Thyroid gland (tissue), 4 donors: Measurements from ENCODE around the gene PLCB1. TPM values are rescaled to one million over a fixed set of nuclear protein-coding genes. Genes with fewer than 3 reads are reported as not detected.
"Not testable (repeated sequence)": the region's sequence is repeated elsewhere in the genome, so short reads cannot be mapped to it uniquely, and the experiment has no call there.

Experiments used
- DNase-seq, 2 donors: peaks; one replicate each; pipeline ENCODE4 v3.0.0-alpha.2; 2019
- H3K27ac ChIP-seq, 3 donors: fragments of 200-600 bp; sonication (generic); 1 replicate in 2 of 3; 2 replicates in 1 of 3; pipeline ENCODE4 v1.5.1; 2016 to 2019; ENCODE audit warnings: mild to moderate bottlenecking in 1 of 3, moderate library complexity in 1 of 3
- H3K27me3 ChIP-seq: fragments of 200-600 bp; sonication (generic); one replicate; pipeline ENCODE4 v1.5.1; 2019
- H3K36me3 ChIP-seq, 2 donors: fragments of 200-600 bp; sonication (generic); one replicate each; pipeline ENCODE4 v1.5.1; 2016 to 2019
- H3K4me1 ChIP-seq, 2 donors: fragments of 200-600 bp; sonication (generic); one replicate each; pipeline ENCODE4 v1.5.1; 2017 to 2019
- H3K4me3 ChIP-seq, 3 donors: fragments of 200-600 bp; sonication (generic); replicated peaks in 1 of 3; 1 replicate in 2 of 3; 2 replicates in 1 of 3; pipeline ENCODE4 v1.5.1; 2016; ENCODE audit warnings: mild to moderate bottlenecking in 1 of 3
- H3K9me3 ChIP-seq: fragments of 200-600 bp; sonication (generic); one replicate; pipeline ENCODE4 v1.5.1; 2017
- CTCF ChIP-seq, 6 experiments: fragments of 200-600 bp in 3 of 6; fragments of 450-650 bp in 3 of 6; sonication (generic) in 3 of 6; IDR thresholded peaks; one replicate each; pipeline ENCODE4 v1.5.1; 2016 to 2019; ENCODE audit warnings: antibody characterized with exemption in 6 of 6, mild to moderate bottlenecking in 2 of 6, inconsistent platforms in 1 of 6, moderate library complexity in 1 of 6
- POLR2A ChIP-seq, 2 donors: fragments of 450-650 bp; IDR thresholded peaks; one replicate each; pipeline ENCODE4 v1.6.1; 2017; ENCODE audit warnings: antibody characterized with exemption in 2 of 2, mild to moderate bottlenecking in 2 of 2, moderate library complexity in 1 of 2
- WGBS, 2 donors: methylation state at CpG; one replicate each; pipeline ENCODE4 v1.1.5; 2017; 5-methylcytosine and 5-hydroxymethylcytosine counted together
- intact Hi-C: fragments of 100-400 bp; cut with DNase I; formaldehyde crosslinking; loops from one replicate; pipeline ENCODE4 v1.15.1; 2023
- total RNA-seq, 4 donors: library from RNA; depleted of rRNA; stranded (reverse); fragments of >200 nt; gene quantifications; one replicate each; pipeline ENCODE4 v1.2.3, GENCODE V29; 2016

PLCB1 gene
- total RNA-seq, 4 donors from 2014 or later = 7.3 to 14.1 (median 11.0) TPM

GRCh38 chr20:8156235-8157079, 24.4 kb downstream of the PLCB1 start:
- no peak for DNase-seq
- no peak for TF ChIP-seq CTCF (IDR thresholded peaks at IDR 0.05)
- no peak for TF ChIP-seq POLR2A (IDR thresholded peaks at IDR 0.05)
- peaks cover 0 to 9% of the 10 kb centered on the region in 2 donors for H3K4me1 ChIP-seq
- H3K36me3 ChIP-seq = no peaks in the 10 kb centered on the region
- H3K27me3 ChIP-seq = no peaks in the 10 kb centered on the region
- no peak overlapping the region for H3K4me3 ChIP-seq
- H3K9me3 ChIP-seq = no peaks in the 10 kb centered on the region
- intact Hi-C loops = no loop called here
- no peak overlapping the region for H3K27ac ChIP-seq

GRCh38 chr20:8159217-8159616, 27.2 kb downstream of the PLCB1 start:
- H3K27ac ChIP-seq, H3K36me3 ChIP-seq, DNase-seq, H3K4me3 ChIP-seq, H3K27me3 ChIP-seq, intact Hi-C loops, H3K4me1 ChIP-seq, H3K9me3 ChIP-seq: not testable (repeated sequence)
- 97 to 100% methylated on average over 1 of the region's 1 CpG for WGBS, 2 donors

- no peak for TF ChIP-seq CTCF (IDR thresholded peaks at IDR 0.05)
- TF ChIP-seq POLR2A (IDR thresholded peaks at IDR 0.05) = no peak
- WGBS, 2 donors = 74 to 78% methylated on average over 4 of the region's 4 CpGs
- DNase-seq = no peak
Observed at GRCh38 chr20:8161264-8162071, 29.4 kb downstream of the PLCB1 start.

GRCh38 chr20:8162610-8163009, 30.5 kb downstream of the PLCB1 start:
- TF ChIP-seq POLR2A (IDR thresholded peaks at IDR 0.05) (no peak), CTCF (IDR thresholded peaks at IDR 0.05) (no peak)
- H3K36me3 ChIP-seq = no peaks in the 10 kb centered on the region
- no peaks in the 10 kb centered on the region for H3K4me1 ChIP-seq
- no peaks in the 10 kb centered on the region for H3K27me3 ChIP-seq
- DNase-seq = no peak
- intact Hi-C loops = no loop called here
- H3K27ac ChIP-seq = no peak overlapping the region
- no peaks in the 10 kb centered on the region for H3K9me3 ChIP-seq
- no peak overlapping the region for H3K4me3 ChIP-seq
- WGBS, 2 donors = 94 to 97% methylated on average over 2 of the region's 2 CpGs

More at GRCh38 chr20:8161264-8162071, 29.4 kb downstream of the PLCB1 start:
- intact Hi-C loops = no loop called here
- H3K27ac ChIP-seq = no peak overlapping the region
- H3K36me3 ChIP-seq = no peaks in the 10 kb centered on the region
- no peaks in the 10 kb centered on the region for H3K9me3 ChIP-seq
- no peaks in the 10 kb centered on the region for H3K27me3 ChIP-seq
- H3K4me3 ChIP-seq = no peak overlapping the region
- peaks cover 0 to 4% of the 10 kb centered on the region in 2 donors for H3K4me1 ChIP-seq

- intact Hi-C loops = no loop called here
- TF ChIP-seq POLR2A (IDR thresholded peaks at IDR 0.05) (no peak), CTCF (IDR thresholded peaks at IDR 0.05) (no peak)
- WGBS, 2 donors = 95 to 100% methylated on average over 4 of the region's 4 CpGs
Observed at GRCh38 chr20:8163543-8163942, 31.5 kb downstream of the PLCB1 start.

More at GRCh38 chr20:8163543-8163942, 31.5 kb downstream of the PLCB1 start:
- DNase-seq = no peak
- no peak overlapping the region for H3K27ac ChIP-seq
- no peaks in the 10 kb centered on the region for H3K27me3 ChIP-seq
- H3K9me3 ChIP-seq = no peaks in the 10 kb centered on the region
- no peaks in the 10 kb centered on the region for H3K4me1 ChIP-seq
- no peaks in the 10 kb centered on the region for H3K36me3 ChIP-seq
- no peak overlapping the region for H3K4me3 ChIP-seq
